Activated CD4-positive, alpha-beta T cell treated with anti-CD3 and anti-CD28 coated beads, Interleukin-2, amount 10 ng/mL, durations not matched to agents 7 days and 5 days (primary cell): ENCODE data around the gene SRY. TPM values are rescaled to one million over a fixed set of nuclear protein-coding genes. Genes with fewer than 3 reads are reported as not detected.

Experiments used
- total RNA-seq, 2 experiments: library from RNA; stranded (reverse); gene quantifications; one replicate each; pipeline ENCODE4 v1.2.3, GENCODE V29; 2021

SRY gene
- total RNA-seq, 2 experiments from 2014 or later: not detected

Other genes with a start within 250 kb of the SRY start
- 100 to 1,000 TPM; 267 to 297 TPM for gene RPS4Y1, start 53.9 kb upstream of the SRY start, total RNA-seq
- gene ZFY, start 147.7 kb upstream of the SRY start, total RNA-seq: 10 to 100 TPM; 14.9 to 18.8 TPM